HG02981 (cell line): ENCODE data around the gene TRAPPC3.

Experiments
- ATAC-seq: cut with Tn5 transposase; IDR thresholded peaks from one replicate; pipeline ENCODE4 v1.9.1; 2021; ENCODE audit warnings: mild to moderate bottlenecking, moderate library complexity; ENCODE audit not compliant: unreplicated experiment

The TRAPPC3 gene

DNA sequence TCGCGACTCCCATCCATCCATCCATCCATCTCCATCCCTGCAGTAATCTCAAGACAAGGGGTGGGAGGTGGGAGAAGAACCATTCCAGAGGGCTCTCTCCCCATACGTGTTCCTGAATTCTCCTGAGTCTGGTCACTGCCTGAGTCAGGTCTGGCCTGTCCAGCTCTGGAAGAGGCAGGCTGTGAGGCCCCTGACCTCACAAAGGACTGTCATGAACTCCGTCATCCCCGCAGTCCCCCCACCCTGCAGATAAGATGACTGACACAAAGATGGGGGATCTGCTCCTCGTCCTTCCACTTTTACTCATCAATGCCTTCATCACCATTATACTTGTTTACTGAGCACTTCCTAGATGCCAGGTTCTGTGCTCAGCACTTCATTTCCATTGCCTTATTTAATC, 5.0 kb upstream of the TRAPPC3 start:
- no peak for ATAC-seq

DNA sequence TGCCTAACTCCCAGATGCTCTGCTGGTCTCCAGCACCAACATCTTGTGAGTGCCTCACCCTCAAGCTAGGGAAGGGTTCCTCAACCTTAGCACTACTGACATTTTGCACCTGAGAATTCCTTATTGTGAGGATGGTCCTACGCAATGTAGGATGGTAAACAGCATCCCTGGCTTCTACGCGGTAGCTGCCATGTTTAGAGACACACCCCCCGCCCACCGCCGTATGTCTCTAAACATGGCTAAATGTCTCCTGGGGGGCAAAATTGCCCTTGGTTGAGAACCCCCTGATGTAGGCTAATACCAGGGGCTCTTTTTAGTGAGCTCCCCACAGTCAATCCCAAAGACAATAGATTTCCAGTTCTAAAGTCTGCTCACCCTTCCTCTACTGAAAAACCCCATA, 4.2 kb upstream of the TRAPPC3 start:
- ATAC-seq, result no peak

DNA sequence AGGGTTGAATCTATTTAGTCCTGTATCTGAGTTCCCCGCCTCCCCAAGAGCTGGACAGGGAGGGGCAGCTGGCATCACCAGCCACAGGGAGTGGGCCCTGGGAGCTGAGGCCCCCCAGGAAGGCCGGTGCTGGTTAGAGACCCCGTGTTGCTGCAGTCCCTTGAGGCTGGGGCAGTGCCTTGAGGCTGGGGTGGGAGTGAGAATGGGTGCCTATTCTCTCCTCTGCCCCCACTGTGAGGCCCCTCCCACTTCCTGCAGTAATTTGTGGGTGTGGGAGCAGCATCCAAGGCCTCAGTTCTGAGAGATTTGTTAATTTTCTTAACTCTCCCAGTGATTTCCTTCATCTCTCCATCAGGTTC, 2.5 kb upstream of the TRAPPC3 start:
- no peak for ATAC-seq

DNA sequence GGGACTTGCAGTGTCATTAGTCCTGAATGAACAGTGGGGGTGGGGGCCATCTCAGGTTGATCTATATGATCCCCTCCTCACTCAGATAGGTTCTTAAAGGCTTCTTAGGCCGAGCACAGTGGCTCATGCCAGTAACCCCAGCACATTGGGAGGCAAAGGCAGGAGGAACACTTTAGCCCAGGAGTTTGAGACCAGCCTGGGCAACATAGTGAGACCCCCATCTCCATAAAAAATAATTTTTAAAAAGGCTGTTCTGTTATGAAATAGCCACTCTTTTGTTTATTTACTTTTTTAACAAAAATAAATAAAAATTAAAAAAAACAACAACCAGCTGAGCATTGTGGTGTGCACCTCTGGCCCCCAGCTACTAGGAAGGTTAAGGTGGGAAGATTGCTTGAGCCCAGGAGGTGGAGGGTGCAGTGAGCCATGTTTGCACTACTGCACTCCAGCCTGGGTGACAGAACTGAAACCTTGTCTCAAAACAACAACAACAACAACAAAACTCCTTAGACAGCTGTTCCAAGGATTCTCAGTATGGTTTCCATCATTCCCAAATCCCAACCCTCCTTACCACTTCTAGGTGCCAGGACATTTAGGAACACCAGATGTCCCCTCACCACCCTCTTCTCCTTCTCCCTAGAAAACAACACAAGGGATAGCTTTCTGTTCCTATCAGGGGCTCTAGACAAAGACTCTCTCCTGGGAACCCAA, 2.0 kb upstream of the TRAPPC3 start:
- no peak for ATAC-seq

DNA sequence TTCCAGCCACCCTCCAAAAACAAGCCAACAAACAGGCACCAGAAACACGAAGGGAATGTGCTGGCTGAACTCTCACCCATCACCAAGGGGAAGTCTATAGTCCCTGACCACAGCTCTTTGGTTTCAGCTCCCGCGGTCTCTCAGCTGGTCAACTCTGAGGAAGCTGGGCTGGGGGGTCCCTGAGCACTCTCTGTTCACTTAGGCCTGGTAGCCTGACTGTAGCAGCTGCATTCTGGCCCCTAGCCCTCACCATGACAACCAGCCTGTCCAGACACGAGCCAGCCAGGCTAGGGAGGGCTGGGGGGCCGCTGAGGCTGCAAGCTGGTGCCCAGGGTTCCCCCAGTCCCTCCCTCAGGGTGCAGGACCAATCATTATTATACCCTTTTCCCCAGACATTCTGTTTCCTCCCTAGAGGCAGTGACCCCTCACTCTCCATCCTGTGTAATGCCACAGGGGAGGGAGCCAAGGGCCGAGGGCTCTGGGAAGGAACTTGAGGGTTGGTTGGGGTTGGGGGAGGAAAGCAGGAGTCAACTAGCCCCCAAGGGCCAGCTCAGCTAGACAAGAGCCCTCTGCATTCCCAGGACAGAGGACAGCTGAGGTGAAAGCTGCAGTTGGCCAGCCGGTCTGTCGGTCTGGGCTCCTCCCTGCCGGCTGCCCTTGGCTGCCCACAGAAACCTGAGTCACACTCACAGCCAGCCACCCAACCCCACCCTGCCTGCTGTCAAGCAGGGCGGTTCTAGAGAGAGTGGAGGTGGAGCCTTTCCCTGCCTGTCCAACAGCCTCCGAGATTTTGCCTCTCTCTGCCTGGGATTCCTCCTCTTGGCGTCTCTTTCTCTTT, 1.2 kb upstream of the TRAPPC3 start:
- peak; percentile 53 for ATAC-seq

DNA sequence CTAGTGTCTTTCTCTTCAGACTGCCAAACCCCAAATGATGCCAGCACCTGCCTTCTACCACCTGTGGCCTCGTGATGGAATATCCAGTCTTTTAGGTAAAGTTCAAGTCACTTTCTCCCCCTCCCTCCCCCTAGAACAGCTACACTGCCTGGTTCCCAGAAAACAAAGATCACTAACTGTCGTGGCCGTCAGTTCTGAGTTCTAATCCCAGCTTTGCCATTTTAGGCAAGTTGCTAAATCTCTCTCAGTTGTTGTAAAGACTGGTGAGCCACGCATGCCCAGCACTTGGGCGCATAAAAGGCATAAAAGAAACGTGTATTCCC, 648 bp upstream of the TRAPPC3 start:
- ATAC-seq, result no peak

DNA sequence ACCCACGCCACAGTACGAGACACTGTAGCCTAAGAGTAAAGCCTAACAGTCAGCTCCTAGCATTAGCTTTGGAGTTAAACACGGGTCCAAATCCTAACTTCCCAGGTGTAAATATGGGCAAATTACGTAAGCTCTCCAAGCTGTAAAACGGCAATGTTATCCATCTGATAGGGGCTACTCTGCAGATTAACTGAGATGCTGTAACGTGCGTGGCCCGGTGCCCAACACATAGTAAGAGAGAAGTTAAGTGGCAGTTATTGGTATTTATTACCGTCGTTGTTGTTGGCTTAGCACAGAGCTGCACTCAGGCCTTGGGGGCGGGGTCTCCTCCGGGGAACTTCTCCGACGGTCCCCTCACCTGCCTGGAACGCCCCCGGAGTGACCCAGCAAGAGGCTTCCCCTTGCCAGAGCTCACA, 457 bp downstream of the TRAPPC3 start:
- no peak for ATAC-seq

DNA sequence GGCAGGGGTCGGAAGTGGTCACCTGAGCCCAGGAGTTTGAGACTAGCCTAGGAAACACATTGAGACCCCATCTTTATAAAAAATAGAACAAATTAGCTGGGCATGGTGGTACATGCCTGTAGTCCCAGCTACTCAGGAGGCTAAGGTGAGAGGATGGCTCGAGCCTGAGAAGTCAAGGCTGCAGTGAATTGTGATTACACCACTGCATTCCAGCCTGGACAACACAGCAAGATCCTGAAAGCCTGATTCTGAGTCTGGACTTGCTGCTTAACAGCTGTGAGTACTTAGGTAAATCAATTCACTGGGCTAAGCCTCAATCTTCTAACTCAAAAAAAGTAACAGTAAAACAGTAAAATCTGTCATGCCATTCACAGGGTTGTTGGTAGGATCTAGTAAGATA, 4.9 kb downstream of the TRAPPC3 start:
- no peak for ATAC-seq

DNA sequence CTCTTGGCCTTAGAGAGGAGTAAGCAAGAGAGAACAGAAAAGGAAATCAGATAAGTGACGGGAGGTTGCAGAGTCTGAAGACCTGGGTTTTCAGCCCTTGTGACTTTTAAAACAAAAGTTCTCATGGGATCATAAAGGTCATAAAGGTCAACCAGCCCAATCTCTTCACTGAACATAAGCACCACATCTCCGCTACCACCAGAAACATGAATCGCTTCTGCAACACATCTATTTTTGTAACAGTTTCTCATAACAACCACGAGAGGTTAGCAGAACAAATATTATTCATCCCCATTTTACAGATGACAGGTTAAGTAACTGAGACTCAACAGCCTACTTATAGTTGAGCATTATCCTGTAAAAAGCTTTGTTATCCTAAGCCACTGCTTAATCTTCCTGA, 5.9 kb downstream of the TRAPPC3 start:
- no peak for ATAC-seq

DNA sequence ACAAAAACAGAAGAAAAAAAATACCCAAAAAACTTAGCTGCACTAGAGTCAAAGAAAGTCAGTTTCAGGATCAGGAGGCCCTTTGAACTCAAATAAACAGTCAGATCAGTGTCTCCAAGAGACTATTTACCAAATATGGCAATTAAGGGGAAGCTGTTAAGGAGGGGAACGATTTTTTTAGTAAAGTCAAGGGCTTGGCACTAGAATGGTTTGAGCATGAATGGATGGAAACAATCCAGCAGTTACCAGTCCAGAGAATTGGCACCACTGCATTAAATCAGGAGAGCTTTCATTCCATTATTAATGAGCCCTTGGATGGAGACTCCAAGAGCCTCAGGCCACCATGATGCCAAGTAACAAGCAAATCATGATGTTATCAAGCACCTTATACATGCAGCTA, 7.2 kb downstream of the TRAPPC3 start:
- no peak for ATAC-seq

DNA sequence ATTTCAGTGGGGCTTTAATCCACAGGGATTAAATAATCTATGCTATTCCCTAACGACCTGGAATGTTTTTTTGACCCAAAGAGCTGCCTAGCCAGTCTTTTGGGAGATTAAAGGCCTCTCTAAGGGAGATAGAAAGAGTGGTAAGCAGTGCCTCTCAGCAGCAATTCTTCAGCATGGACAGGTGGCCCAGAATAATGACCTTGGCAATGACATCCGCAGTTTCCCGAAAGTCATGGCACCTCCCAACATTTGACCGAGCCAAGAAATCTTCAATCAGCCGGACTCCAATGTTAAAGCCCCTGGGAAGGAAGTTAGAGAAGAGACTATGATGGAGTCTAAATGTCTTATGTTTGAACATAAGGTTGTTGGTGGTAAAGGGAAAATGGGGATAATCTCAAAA, 9.8 kb downstream of the TRAPPC3 start:
- no peak for ATAC-seq

DNA sequence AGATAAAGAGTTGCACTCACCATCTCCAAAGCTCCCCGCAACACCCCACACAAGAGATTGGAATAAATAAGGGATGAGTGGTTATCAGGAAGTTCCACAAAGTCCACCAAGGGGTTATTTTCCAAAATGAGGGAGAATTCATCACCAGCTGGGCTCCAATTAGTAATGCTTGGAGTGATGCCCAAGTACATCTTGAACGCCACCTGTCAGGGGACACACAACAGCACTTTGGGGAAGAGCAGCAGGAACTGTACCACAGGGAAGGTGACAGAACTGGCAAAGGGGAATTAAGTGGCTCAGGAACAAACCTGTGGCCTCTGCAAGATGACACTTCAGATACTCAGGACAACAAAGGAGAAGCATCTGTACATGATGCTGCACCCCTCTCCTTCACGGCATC, 11.5 kb downstream of the TRAPPC3 start:
- ATAC-seq, result no peak

DNA sequence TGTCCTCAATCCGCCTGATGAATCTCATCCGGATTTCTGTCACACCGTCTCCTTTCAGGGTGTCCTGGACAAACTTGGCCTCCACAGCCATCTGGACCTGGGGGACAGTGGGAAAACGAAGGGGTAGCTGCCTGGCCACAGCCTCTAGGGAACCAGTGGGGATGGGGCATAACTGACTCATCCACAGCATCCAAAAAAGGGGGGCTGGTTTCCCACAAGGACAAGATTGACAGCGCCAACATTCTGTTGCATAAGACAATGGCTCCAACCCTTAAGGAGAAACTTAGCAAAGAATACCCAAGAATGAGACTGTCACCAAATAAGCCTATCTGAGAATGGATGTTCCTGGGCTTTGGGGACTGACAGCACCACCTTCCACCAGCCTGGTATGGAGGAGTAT, 12.1 kb downstream of the TRAPPC3 start:
- no peak for ATAC-seq

DNA sequence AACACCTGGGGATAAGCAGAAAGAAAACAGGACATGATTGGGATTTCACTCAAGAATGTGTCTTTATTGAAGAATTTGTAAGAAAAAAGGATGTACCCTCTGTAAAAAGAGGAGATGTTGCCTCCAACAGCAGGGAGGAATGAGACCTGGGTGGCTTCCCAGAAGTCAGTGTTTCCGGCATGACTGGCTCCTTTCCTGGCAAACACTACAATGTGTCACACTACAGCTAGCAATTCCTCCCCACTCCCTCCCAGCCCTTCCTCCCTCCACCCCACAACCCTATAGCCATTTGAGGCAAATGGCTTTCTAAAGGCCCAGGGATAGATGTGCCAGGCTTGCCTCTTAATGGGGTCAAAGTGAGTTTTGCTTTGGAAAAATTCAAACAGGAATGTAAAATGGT, 12.8 kb downstream of the TRAPPC3 start:
- no peak for ATAC-seq

DNA sequence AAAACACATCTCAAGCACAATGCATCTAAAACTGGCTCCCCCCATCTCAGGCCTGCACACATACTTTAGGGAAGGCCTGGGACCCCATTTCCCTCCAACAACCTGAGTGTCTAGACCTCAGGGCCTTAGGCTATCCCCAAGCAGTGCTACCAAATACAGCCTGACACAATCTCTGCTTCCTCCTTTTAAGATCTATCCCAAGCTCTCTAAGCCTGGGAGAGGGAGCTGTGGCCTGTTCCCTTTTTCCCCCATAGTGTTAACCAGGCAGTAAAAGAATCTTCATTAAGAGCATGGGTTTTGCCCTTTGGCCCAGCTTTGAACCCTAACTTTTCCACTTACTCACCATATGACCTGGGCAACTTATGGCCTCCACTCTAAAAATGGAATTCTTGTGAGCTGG, 13.5 kb downstream of the TRAPPC3 start:
- no peak for ATAC-seq

DNA sequence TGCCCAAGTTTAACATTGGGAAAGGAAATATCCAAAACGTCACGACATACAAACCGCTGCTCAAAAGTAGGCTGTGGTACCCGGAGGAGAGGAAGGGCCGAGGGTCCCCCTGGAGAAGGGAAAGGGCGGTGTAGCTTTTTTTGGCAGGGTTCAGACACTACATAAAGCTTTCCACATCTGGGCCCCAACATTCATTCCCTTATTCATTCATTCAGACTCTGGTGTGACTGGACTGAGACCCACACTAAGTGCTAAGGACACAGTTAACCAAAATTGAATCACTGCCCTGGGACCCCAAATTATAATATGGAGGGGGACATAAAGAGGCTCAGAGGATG, 14.0 kb downstream of the TRAPPC3 start:
- no peak for ATAC-seq

DNA sequence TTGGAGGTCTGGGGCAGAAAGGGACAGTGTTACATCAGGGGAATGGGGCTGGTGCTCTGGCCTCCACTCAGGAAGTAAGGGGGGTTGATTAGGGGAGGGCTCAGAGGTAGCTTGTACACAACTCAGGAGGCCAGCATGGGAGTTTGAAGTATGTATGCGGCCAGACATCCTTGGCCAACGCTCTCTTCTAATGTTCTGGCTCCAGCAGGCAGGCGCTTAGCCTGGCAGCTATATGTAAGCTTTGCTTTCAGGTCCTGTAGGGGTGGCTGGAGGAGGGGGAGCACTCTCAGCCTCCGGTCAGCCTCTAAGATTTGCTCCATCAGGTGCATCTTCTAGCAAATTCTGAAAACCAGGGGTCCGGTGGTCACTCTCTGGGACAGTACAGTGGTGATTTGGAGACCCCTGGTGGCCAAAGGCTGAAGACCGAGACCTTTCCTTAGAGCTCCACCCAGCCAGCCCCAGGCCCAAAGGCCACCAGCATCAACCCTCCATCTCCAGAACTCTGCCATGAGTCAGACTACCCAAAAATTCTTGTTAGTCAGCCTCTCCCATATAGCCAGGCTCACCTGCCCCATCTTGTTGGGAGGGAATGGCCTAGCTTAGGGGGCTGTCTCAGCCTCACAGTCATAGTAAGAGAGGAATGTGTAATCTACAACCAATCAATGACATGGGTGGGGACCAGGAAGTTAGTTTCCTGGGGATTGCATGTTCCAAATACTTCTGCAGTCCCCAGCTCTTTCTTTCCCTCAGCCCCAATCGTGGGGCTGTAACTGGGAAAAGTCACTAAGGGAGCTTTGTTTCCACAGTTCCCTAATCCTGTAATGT, 14.6 kb downstream of the TRAPPC3 start:
- no peak for ATAC-seq

DNA sequence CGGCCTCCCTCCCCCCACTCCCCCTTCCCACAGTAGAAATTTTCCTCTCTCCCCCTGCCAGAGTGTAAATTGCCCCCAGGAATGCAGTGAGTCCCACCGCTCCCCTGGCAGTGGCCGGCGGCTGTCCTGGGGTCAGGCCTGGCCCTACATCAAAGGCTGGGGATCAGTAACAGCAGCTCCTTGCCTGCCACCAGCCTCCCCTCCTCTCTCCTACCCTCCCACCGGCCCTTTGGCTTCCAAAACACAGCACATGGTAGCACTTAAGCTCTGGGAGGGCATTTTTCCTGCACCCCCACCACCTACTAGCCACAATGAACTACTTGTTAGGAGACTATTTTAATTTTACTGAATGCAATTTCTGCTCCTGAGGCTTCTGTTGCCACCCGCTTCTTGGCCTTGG, 15.3 kb downstream of the TRAPPC3 start:
- no peak for ATAC-seq

DNA sequence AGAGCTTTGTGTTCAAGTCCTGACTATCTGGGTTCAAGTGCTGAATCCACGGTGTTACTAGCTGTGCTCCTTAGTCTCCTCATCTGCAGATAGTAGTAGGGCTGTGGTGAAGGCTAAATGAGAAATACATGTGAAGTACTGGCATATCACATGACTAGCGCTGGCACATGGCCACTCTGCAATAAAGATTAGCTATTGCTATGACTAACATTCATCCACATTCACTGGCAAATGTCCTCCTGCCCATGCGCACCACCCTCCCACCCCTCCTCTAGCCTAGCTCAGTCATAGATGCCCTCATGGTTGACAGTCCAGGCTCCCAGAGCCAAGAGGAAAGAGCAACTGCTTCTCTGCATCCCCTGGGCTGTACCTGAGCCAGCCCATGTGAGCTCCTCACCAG, 15.8 kb downstream of the TRAPPC3 start:
- ATAC-seq, result no peak

DNA sequence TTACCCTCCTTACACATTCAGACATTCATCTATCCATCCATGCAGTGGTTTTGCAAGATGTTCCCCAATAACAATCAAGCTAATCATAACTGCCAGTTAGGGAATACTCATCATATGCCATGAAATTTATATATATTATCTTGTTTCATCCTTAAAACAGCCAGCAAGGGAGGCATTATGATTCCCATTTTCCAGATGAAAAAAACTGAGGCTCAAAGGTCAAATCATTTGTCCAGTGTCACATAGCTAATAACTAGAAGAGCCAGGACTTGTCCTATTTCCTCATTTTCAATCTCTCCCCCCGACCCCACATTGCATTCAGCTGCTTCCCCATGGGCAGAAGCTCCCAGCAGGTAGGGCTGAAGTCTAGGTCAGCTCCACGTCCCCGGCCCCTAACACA, 17.3 kb downstream of the TRAPPC3 start:
- no peak for ATAC-seq

DNA sequence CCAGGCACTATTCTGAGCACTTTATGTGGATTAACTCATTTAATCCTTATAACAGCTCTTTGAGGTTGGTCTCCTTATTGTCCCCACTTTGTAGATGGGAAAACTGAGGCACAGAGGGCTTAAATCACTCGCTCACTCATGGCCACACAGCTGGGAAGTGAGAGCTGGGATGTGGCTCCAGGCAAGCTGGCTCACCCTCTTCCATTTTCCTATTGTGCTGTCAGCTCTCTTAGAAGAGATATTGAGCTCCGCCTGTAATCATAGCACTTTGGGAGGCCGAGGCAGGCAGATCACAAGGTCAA, 20.4 kb downstream of the TRAPPC3 start:
- no peak for ATAC-seq
